AG08395 (cell line): ENCODE data around the gene EXOSC7.

ENCODE experiments used
- DNase-seq: peaks from one replicate; pipeline ENCODE4 v3.0.0; 2012; ENCODE audit warnings: mixed read lengths, low spot score

EXOSC7 gene

GRCh38 chr3:45055411-45056143 lies 79.5 kb downstream of the EXOSC7 start:
- DNase-seq = no peak

- DNase-seq = no peak
Observed at GRCh38 chr3:45056608-45057301, 80.7 kb downstream of the EXOSC7 start.

DNA sequence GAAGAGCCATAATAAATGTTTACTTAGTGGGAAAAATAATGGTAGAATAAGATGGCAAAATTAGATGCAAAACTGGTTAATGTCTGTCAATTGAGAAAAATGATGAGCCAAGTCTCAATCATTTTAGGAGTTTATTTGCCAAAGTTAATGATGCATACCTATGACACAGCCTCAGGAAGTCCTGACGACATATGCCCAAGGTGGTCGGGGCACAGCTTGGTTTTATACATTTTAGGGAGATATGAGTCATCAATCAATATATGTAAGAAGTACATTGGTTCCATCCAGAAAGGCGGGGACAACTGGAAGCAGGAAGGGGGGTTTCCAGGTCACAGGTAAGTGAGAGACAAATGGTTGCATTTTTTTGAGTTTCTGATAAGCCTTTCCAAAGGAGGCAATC lies 81.5 kb downstream of the EXOSC7 start:
- DNase-seq = no peak

- DNase-seq = no peak
Observed at GRCh38 chr3:45059132-45059531, 83.1 kb downstream of the EXOSC7 start.

DNA sequence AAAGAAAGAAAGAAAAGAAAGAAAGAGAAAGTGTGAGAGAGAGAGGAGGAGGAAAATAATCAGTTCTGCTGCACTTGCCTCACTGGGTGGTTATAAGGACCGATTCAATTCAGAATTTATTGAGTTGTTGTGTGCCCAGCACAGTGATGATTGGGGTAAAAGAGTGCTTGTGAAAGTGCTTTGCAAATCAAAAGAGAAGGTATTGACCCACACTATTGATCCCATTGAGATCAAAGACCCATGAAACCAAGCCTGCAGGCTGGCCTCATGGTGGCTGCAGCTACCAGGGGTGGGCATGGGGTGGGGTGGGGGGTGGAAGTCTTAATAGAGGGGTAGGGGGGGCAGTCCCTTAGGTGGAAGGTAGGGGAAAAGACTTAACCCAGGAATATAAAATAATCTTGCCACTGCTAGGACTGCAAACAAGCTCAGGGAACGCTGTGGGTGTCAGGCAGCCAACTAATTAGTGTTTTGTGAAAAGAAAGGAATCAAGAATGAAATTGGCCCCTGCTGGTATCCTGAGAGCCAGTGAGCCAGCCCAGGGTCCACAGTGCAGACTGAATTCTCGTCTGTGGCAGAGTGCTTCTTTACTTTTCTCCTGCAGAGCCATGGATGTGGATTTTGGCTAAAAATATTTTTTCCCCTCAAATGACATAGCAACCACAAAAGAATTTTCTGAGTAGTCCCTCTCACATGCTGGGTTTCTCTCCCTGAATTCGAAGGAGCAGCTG lies 84.3 kb downstream of the EXOSC7 start:
- no peak for DNase-seq
